Islet precursor cell (in vitro differentiated cells): ENCODE results near the gene FAM78A.

Experiments
- DNase-seq: peaks from one replicate; pipeline ENCODE4 v3.0.0-alpha.2; 2018

FAM78A gene

DNA sequence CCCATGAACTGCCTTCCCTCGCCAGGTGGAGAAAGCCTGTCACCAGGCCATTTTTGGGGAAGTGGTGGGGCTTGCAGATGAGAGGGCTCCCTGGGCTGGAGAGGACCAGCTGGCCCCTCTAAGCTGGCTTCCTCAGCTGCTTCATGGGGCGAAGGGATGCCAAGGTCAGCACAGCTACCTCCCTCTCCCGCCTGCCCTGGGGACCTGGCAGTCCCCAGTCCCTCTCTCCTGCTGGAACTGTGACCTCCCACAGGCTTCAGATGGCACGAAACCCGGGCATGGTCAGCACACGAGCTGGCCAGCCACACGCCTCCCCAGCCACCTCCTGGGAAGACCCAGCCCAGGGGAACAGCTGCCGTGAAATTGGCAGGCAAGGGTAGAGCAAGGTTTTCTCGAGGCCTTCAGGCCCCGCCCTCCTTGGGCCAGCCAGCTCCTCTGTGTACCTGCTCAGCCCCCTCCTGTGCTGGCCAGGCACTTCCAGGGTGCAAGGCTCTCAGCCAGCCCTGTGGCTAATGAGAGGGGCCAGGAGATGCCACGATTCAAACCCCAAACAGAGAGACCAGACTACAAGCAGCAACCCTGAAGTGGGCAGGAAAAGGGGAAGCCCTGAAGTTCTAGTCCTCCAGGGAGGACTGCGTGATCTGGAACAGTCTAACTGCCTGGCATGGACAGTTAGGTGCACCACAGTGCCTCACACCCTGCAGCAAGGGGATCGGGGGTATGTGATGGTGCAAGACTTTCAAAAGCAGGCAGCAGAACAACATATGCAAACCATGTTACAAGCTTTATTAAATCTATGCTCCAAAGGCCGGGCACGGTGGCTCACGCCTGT, 26.1 kb upstream of the FAM78A start:
- no peak for DNase-seq

- no peak for DNase-seq
Observed at GRCh38 chr9:131300444-131300843, 24.1 kb upstream of the FAM78A start.

DNA sequence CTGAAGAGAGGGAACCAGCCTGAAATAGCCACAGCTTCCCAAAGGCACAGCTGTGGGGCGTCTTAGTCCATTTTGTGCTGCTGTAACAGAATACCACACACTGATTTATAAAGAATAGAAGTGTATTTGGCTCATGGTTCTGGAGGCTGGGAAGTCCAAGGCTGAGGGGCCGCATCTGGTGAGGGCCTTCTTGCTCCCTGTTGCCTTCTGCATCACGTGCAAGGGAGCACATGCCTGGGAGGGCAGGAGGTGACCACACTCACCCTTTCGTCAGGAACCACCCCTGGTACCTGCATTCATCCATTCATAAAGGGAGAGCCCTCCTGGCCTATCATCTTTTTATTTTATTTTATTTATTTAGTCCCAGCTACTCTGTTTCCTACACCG, 23.6 kb upstream of the FAM78A start:
- no peak for DNase-seq

GRCh38 chr9:131299346-131299960, 23.1 kb upstream of the FAM78A start:
- no peak for DNase-seq

GRCh38 chr9:131298816-131299215, 22.5 kb upstream of the FAM78A start:
- no peak for DNase-seq

- no peak for DNase-seq
Observed at GRCh38 chr9:131298341-131298740, 22.0 kb upstream of the FAM78A start.

- DNase-seq, result no peak
Observed at GRCh38 chr9:131297903-131298302, 21.6 kb upstream of the FAM78A start.

DNA sequence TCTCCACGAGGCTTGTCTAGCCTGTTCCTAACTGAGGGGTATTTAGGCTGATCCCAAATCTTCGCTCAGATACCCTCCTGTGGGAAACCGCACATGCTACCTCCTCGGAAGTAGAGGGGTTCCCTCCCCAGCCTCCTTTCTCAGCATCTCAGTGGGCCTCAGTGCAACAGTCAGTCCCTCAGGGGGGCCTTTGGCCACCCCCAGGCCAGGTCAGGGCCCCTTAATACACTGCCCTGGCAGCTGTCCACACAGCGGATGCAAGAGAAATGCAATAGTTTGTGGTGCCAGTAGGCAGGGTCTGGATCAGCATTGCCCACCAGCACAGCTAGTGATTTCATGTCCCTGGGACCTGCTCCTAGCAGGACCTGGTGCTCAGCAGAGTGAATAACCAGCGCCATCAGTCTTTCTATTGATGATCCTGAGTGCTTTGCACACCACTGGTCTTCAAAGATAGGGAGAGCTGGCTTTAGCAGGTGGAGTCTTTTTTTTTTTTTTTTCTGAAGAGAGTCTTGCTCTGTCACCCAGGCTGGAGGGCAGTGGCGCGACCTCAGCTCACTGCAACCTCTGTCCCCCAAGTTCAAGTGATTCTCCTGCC, 20.7 kb upstream of the FAM78A start:
- DNase-seq, result no peak

- no peak for DNase-seq
Observed at GRCh38 chr9:131296460-131296859, 20.1 kb upstream of the FAM78A start.

DNA sequence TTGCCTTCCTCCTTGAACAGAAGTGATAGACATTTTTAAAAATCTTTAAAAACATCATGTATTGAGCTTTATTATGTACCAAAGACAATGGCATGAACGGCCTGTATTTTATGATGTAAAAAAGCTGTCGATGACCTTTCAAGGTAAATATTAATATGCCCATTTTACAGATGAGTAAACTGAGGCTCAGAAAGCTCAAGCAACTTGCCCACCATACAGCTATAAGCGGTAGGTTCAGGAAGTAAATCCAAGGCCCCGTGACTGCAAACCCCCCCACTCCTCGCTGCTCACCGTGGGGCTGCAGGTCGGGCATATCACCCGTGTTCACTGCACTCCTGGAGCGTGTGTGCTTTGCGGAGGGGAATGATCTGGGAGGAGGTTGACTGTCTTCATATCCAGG, 16.6 kb upstream of the FAM78A start:
- DNase-seq, result no peak

DNA sequence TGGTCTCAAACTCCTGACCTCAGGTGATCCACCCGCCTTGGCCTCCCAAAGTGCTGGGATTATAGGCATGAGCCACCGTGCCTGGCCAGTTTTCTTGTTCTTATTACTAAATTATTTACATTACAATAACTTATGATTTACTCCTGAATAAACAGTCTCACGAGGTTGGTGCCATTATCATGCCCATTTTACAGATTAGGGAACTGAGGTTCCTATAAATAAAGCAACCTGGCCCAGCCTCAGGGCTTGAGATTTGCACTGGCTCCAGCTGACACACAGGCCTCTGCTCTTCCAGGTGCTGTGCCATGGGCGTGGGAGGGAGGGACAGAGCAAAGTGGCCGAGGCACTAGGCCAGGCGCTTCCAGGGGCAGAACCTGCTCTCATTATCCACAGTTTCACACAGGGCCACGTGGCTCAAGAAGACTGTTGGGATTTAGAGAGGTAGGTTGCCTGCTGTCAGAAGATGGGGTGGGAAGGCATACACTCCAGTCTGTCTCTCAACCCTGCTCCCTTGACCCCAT, 15.5 kb upstream of the FAM78A start:
- DNase-seq, result no peak

- no peak for DNase-seq
Observed at GRCh38 chr9:131290767-131291370, 14.6 kb upstream of the FAM78A start.

DNA sequence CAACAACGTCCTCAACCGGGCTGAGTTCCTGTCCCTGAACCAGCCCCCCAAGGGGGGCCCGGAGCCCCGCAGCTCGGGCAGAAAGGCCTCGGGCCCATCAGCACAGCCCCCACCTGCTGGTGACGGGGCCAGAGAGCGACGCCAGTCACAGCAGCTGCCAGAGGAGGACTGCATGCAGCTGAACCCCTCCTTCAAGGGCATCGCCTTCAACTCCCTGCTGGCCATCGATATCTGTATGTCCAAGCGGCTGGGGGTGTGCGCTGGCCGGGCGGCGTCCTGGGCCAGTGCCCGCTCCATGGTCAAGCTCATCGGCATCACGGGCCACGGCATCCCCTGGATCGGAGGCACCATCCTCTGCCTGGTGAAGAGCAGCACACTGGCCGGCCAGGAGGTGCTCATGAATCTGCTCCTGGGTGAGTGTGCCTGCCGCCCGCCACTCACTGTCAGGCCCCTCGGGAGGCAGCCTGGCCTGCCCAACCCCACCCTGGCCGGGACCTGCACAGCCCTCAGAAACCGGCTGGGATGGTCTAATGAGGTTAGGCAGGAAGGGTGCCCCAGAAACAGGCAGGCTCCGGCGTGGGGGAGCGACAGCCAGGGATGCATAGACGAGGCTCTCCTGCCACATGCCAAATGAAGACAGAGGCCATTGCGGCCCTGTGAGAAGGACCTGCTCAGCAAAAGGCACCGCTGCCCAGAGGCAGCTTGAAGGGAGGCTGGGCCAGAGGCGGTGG, 13.9 kb upstream of the FAM78A start:
- DNase-seq, result no peak

DNA sequence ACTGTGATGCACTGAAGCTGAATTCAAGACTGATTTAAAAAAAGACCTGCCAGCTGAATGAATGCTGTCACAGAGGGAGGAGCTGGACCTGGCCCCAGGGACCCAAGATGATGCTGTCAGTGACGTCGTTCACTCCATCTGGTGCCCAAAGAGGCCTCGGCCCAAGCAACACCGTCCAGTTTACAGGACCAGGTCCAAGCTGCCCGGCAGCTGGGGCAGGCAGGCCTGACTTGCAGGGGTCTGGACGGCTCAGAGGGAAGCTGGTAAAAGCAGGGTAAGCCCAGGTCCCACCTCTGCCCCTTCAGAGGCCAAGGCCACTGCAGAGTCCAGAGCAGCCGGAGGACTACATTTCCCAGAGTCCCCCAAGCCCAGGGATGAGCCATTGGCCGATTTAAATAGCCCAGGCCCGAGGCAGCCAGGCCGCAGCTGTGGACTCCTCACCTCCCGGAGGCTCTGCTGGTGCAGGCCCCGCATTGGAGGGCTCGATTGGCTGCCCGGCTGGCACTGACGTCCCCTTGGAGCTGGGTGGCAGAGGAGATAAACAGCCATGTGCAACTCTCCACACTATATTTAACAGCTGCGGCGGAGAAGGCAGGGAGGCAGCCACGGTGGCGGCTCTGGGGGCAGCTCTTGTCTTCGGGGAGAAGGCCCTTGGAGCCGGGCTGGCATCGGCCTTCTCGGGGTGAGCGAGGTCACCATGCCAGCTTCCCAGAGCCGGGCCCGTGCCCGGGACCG, 13.2 kb upstream of the FAM78A start, which contains the start of gene PLPP7:
PLPP7 (plus strand) TSS at position 423 of the 735 bp plus-strand sequence; CDS start at position 698, 275 bp downstream.
- DNase-seq, result peak; percentile 80

- DNase-seq, result no peak
Observed at GRCh38 chr9:131288217-131288616, 11.9 kb upstream of the FAM78A start.

GRCh38 chr9:131287359-131287758, 11.0 kb upstream of the FAM78A start:
- no peak for DNase-seq

- DNase-seq, result peak; percentile 49
Observed at GRCh38 chr9:131284856-131285255, 8.5 kb upstream of the FAM78A start.

DNA sequence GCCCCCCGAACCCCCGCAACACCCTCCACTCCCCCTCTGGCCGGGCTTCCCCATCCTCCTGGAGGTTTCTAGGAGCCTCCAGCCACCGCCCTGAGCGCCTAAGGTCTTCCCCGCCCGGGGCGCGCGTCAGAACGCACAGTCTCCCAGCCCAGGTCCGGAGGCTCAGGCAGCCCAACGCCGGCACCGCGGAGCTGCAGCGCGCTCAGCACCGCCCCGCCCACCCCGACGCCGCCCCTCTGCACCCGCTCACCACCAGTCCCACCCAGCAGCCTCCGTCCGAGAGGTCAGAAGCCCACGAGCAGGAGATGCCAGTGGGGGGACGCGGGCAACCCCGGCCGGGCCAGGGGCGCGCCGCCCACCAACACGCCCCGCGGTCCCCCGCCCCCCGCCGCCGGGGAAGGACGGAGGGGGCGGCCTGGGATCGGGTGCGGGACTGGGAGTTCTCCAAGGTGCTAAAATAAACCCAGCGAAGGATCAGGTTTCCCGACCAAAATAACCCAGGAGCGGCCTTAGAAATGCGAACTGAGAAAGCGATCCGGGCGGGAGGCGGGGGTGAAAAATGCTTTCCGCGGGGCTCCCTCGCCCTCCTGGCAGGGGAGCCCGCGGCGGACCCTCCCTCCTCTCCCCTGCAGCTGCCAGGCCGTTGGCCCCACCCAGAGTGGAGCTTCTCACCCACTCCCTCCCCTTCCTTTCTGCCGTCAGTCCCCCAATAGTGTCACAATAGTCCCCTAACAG, 6.5 kb upstream of the FAM78A start:
- peak; percentile 73 for DNase-seq

- DNase-seq, result no peak
Observed at GRCh38 chr9:131282175-131282574, 5.9 kb upstream of the FAM78A start.

- DNase-seq, result no peak
Observed at GRCh38 chr9:131281119-131281965, 5.0 kb upstream of the FAM78A start.
